Measurements from ENCODE around the gene LPIN1. TPM values are rescaled to one million over a fixed set of nuclear protein-coding genes. Genes with fewer than 3 reads are reported as not detected.

Gene LPIN1
- total RNA-seq, 1 donor from 2014 or later: 43.9 TPM

DNA sequence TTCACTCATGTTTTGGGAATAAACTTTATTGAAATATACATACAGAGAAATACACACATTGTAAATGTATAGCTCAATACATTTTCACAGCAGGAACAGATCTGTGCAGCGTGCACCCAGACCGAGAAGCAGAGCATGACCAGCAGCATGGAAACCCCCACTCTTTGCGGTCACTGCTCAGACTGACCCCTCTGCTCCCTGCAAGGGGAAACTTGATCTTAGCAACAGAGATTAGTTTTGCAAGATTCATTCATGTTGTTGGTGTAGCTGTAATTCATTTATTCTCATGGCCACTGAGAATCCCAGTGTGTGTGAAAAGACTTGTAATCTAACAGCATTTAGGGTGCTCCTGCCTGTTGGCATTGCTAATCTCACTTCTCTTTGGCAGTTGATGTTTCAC, 35.2 kb downstream of the LPIN1 start:
- TF ChIP-seq, protein P1, sequence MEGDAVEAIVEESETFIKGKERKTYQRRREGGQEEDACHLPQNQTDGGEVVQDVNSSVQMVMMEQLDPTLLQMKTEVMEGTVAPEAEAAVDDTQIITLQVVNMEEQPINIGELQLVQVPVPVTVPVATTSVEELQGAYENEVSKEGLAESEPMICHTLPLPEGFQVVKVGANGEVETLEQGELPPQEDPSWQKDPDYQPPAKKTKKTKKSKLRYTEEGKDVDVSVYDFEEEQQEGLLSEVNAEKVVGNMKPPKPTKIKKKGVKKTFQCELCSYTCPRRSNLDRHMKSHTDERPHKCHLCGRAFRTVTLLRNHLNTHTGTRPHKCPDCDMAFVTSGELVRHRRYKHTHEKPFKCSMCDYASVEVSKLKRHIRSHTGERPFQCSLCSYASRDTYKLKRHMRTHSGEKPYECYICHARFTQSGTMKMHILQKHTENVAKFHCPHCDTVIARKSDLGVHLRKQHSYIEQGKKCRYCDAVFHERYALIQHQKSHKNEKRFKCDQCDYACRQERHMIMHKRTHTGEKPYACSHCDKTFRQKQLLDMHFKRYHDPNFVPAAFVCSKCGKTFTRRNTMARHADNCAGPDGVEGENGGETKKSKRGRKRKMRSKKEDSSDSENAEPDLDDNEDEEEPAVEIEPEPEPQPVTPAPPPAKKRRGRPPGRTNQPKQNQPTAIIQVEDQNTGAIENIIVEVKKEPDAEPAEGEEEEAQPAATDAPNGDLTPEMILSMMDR (conservative IDR thresholded peaks at IDR 0.05): no peak
- H3K36me3 Mint-ChIP-seq (ENCODE audit: low read depth): peaks cover 16% of the 10 kb centered on the region

DNA sequence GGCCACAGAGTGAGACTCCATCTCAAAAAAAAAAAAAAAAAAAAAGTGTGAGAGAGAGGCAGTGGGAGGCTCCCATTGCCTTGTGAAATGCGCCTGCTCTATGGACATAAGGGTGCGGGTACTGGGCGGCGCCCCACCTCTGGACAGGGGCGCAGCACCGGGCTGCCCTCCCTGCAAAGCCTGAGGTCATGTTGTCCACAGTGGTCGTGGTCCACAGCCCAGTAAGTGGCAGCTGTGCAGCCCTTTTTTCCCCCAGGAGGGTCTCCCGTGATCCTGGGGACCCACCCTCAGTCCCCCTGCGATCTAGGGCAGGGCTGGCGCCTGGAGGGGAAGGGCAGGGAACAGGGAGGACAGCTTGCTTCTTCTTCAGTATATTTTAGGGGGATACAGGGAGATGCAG, 37.8 kb downstream of the LPIN1 start:
- TF ChIP-seq, protein P1 (conservative IDR thresholded peaks at IDR 0.05): no peak
- Mint-ChIP-seq H3K9me3 (no peaks in the 10 kb centered on the region), H3K27ac (ENCODE audit: unreplicated experiment) (peak overlapping the region; percentile 62), H3K4me1 (peaks cover 2% of the 10 kb centered on the region), H3K36me3 (ENCODE audit: low read depth) (peaks cover 21% of the 10 kb centered on the region), H3K4me3 (no peak overlapping the region), H3K27me3 (ENCODE audit: low read depth) (no peaks in the 10 kb centered on the region)
- DNase-seq (ENCODE audit: low read depth, low spot score): no peak

More for the DNA sequence above, 35.2 kb downstream of the LPIN1 start:
- DNase-seq (ENCODE audit: low read depth, low spot score): no peak
- no peak overlapping the region for H3K27ac Mint-ChIP-seq (ENCODE audit: unreplicated experiment)
- no peaks in the 10 kb centered on the region for H3K9me3 Mint-ChIP-seq
- H3K27me3 Mint-ChIP-seq (ENCODE audit: low read depth): no peaks in the 10 kb centered on the region
- H3K4me3 Mint-ChIP-seq: no peak overlapping the region
- H3K4me1 Mint-ChIP-seq: peaks cover 14% of the 10 kb centered on the region

DNA sequence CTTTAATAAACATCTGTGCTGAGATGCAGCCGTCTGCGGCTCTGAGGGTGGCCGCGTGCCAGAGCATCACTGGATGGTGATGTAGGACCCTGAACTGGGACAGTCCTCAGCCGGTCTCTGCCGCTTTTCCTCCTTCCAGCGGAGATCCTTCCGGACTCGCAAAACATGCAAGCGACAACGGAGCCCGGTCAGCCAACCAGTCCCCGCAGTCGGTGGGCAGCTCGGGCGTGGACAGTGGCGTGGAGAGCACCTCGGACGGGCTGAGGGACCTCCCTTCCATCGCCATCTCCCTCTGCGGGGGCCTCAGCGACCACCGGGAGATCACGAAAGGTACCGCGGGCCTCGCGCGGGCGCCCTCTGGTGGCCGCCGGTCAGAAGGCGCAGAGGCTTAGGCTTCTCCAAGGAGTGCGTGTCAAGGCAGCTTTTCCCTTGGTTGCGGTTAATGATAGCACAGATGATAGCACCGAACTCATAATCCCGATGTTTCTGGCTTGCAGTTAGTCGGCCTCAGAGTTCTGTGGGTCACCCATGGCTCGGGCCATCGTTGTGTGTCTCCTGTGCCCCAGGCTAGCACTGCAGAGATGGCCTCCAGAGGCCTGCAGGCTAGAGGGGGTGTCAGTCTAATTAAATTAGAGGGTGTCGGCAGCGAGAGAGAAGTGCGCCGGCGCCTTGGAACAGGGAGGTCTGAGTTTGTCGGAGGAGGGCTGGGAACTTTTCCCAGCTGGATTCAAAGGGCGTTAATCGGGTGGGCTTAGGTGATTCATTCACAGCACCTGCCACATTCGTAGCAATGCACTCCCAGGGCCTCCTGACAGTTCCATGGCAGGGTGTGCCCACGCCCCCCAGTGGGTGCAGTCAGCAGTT, 38.5 kb downstream of the LPIN1 start:
- H3K4me3 Mint-ChIP-seq: no peak overlapping the region
- H3K27me3 Mint-ChIP-seq (ENCODE audit: low read depth): no peaks in the 10 kb centered on the region
- H3K4me1 Mint-ChIP-seq: no peaks in the 10 kb centered on the region
- DNase-seq (ENCODE audit: low read depth, low spot score): peak; percentile 74
- H3K27ac Mint-ChIP-seq (ENCODE audit: unreplicated experiment): no peak overlapping the region
- H3K36me3 Mint-ChIP-seq (ENCODE audit: low read depth): peaks cover 27% of the 10 kb centered on the region
- TF ChIP-seq, protein P1 (conservative IDR thresholded peaks at IDR 0.05): peak; percentile 95
- no peaks in the 10 kb centered on the region for H3K9me3 Mint-ChIP-seq

GRCh38 chr2:11785611-11785940, 39.1 kb downstream of the LPIN1 start:
- TF ChIP-seq, protein P1 (conservative IDR thresholded peaks at IDR 0.05): no peak
- Mint-ChIP-seq H3K4me1 (no peaks in the 10 kb centered on the region), H3K36me3 (ENCODE audit: low read depth) (peaks cover 31% of the 10 kb centered on the region), H3K27ac (ENCODE audit: unreplicated experiment) (no peak overlapping the region), H3K9me3 (no peaks in the 10 kb centered on the region), H3K27me3 (ENCODE audit: low read depth) (no peaks in the 10 kb centered on the region), H3K4me3 (no peak overlapping the region)
- no peak for DNase-seq (ENCODE audit: low read depth, low spot score)

DNA sequence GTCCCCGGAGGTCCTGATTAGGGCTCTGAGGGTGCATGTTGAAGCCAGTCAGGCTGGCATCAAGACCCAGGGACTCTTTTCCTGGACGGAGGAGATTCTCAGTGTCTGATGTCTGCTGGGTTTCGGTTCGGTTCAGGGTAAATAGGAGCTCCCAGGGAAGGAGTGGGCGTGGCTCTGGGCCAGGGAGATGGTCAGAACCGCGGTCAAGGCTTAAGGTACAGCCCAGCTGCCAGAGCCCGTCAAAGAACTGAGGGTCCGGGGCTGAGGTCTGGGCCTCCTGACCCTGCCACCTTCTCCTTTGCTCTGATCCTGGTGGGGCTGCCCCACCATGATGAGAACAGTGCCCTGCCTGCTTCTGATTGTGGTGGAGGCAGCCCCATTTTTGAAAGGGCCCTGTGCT, 39.8 kb downstream of the LPIN1 start:
- H3K36me3 Mint-ChIP-seq (ENCODE audit: low read depth): peaks cover 36% of the 10 kb centered on the region
- TF ChIP-seq, protein P1 (conservative IDR thresholded peaks at IDR 0.05): no peak
- no peak overlapping the region for H3K4me3 Mint-ChIP-seq
- no peaks in the 10 kb centered on the region for H3K27me3 Mint-ChIP-seq (ENCODE audit: low read depth)
- no peak overlapping the region for H3K27ac Mint-ChIP-seq (ENCODE audit: unreplicated experiment)
- H3K9me3 Mint-ChIP-seq: peaks cover 3% of the 10 kb centered on the region
- no peak for DNase-seq (ENCODE audit: low read depth, low spot score)
- H3K4me1 Mint-ChIP-seq: no peaks in the 10 kb centered on the region
